ENCODE measurements around the gene RAB33A.

Gene RAB33A

GRCh38 chrX:130165703-130166502 lies 5.9 kb upstream of the RAB33A start, which contains the start of gene AIFM1 (continued):
- peak; percentile 69 for TF ChIP-seq SP3 (tag by site-specific recombination; IDR thresholded peaks at IDR 0.05)
- TF ChIP-seq ZNF423 (tag by site-specific recombination; IDR thresholded peaks at IDR 0.05) = no peak
- TF ChIP-seq RBAK (tag by site-specific recombination; IDR thresholded peaks at IDR 0.05) = no peak
- peak; percentile 92 for TF ChIP-seq SCRT1 (tag by site-specific recombination; IDR thresholded peaks at IDR 0.05; ENCODE audit: borderline replicate concordance)
- no peak for TF ChIP-seq YY2 (tag by site-specific recombination; IDR thresholded peaks at IDR 0.05)
- no peak for TF ChIP-seq FEZF1 (tag by site-specific recombination; IDR thresholded peaks at IDR 0.05)
- TF ChIP-seq ELK4 (IDR thresholded peaks at IDR 0.05; ENCODE audit: borderline replicate concordance, low read depth, low read length) = no peak
- peak; percentile 93 for TF ChIP-seq ZNF660 (tag by site-specific recombination; IDR thresholded peaks at IDR 0.05)
- TF ChIP-seq ZNF747 (tag by site-specific recombination; IDR thresholded peaks at IDR 0.05) = no peak
- TF ChIP-seq ZNF132 (tag by site-specific recombination; IDR thresholded peaks at IDR 0.05; ENCODE audit: borderline replicate concordance) = no peak
- TF ChIP-seq ZNF266 (tag by site-specific recombination; IDR thresholded peaks at IDR 0.05; ENCODE audit: low read depth) = no peak
- no peak for TF ChIP-seq ZNF175 (tag by site-specific recombination; IDR thresholded peaks at IDR 0.05)
- TF ChIP-seq GLI4 (tag by site-specific recombination; IDR thresholded peaks at IDR 0.05) = no peak
- TF ChIP-seq ZNF157 (tag by site-specific recombination; IDR thresholded peaks at IDR 0.05) = no peak
- TF ChIP-seq SP2 (tag by site-specific recombination; IDR thresholded peaks at IDR 0.05) = peak; percentile 89
- TF ChIP-seq ZNF561 (tag by site-specific recombination; IDR thresholded peaks at IDR 0.05; ENCODE audit: borderline replicate concordance) = peak; percentile 89
- TF ChIP-seq ZNF529 (tag by site-specific recombination; IDR thresholded peaks at IDR 0.05; ENCODE audit: insufficient replicate concordance) = no peak
- no peak for TF ChIP-seq PATZ1 (tag by site-specific recombination; IDR thresholded peaks at IDR 0.05)
- no peak for TF ChIP-seq ZNF16 (tag by site-specific recombination; IDR thresholded peaks at IDR 0.05; ENCODE audit: low read depth)
- TF ChIP-seq ZNF514 (tag by site-specific recombination; IDR thresholded peaks at IDR 0.05) = no peak
- peak; percentile 13 for TF ChIP-seq ZBTB11 (tag by site-specific recombination; conservative IDR thresholded peaks at IDR 0.05; ENCODE audit: low read depth)
- TF ChIP-seq ZNF19 (tag by site-specific recombination; IDR thresholded peaks at IDR 0.05; ENCODE audit: low read depth) = no peak
- 0 out of 2 replicates have a peak, but pooled peaks have one; percentile 12 for TF ChIP-seq ZNF121 (tag by site-specific recombination; IDR thresholded peaks at IDR 0.05)
- peak; percentile 87 for TF ChIP-seq ZNF501 (tag by site-specific recombination; IDR thresholded peaks at IDR 0.05)
- TF ChIP-seq ZBTB21 (tag by site-specific recombination; IDR thresholded peaks at IDR 0.05) = peak; percentile 66; the same call in 1 of the 2 replicates
- TF ChIP-seq ZSCAN4 (tag by site-specific recombination; IDR thresholded peaks at IDR 0.05) = peak; percentile 71
- TF ChIP-seq ZNF513 (tag by site-specific recombination; IDR thresholded peaks at IDR 0.05) = no peak
- TF ChIP-seq ZNF785 (tag by site-specific recombination; IDR thresholded peaks at IDR 0.05) = no peak
- peak; percentile 56; the same call in 1 of the 2 replicates for TF ChIP-seq ZNF677 (tag by site-specific recombination; IDR thresholded peaks at IDR 0.05)
- peak; percentile 86; the same call in 1 of the 2 replicates for TF ChIP-seq ZSCAN23 (tag by site-specific recombination; IDR thresholded peaks at IDR 0.05)
- no peak for TF ChIP-seq ZNF174 (tag by site-specific recombination; IDR thresholded peaks at IDR 0.05)
- TF ChIP-seq ZNF184 (tag by site-specific recombination; IDR thresholded peaks at IDR 0.05) = 0 out of 2 replicates have a peak, but pooled peaks have one; percentile 68
